CD4-positive, alpha-beta T cell treated with Interleukin-2 at 100 ng/mL for 4 hours (primary cell): ENCODE results near the gene XPNPEP1.
A peak's percentile ranks its signal among the peaks of the same experiment; 100 is the strongest.

ENCODE experiments used
- DNase-seq: peaks from one replicate; pipeline ENCODE4 v3.0.0-alpha.2; 2020; ENCODE audit warnings: low spot score

The XPNPEP1 gene

DNA sequence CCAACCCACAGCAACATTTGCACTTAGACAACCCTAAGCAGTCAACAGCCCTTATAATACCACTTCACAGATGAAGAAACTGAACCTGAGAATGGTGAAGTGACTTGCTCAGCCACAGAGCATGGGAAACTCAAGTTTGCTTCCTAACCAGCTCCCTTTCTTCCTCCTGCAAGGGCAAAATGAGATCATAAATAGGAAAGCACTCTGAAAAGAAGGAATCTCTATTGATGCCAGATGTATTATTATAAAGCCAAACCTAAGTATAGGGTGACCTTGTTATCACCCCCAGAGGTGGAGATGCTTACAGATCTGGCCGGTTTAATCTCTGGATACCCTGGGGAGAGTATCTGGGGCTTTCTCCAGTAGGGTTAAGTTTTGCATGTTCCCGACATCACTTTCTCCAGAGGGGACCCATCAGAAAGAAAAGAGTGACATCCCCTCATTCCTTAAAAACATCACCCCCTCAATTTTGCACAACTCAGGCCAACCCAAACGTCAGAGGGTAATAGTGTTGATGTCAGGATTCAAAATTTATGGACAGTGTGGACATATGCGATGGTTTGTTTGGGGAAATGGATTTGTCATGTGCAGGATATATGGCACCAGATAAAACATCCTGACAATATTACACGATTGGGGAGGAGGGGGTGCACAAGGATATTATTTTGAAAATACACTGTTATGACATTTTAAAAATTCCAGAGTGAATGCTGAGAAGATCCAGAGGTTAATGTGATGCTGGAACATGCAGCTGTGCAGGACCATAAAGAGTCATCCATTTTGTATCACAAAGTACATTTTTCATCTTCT lies 24.0 kb upstream of the XPNPEP1 start:
- DNase-seq: no peak

GRCh38 chr10:109946680-109947079 lies 23.4 kb upstream of the XPNPEP1 start:
- DNase-seq: no peak

GRCh38 chr10:109945473-109946177 lies 22.3 kb upstream of the XPNPEP1 start:
- DNase-seq: peak; percentile 24

DNA sequence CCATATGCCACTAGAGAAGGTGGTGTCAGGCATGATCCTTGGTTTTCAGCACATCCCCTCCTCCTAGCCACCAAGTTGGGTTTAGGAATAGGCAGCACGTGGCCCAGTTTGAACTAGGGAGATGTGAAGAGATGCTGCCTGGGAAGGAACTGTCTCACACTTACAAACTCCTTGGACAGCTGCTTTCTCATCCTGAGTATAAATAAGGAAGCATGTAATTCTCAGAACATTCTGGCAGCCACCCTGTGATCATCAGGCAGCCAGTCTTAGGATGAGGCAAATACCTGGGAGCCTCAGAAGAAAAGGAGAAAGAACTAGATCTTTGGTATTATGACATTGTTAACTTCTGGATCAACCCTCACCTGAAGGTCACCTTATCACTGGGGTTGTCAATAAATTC lies 21.3 kb upstream of the XPNPEP1 start:
- no peak for DNase-seq

DNA sequence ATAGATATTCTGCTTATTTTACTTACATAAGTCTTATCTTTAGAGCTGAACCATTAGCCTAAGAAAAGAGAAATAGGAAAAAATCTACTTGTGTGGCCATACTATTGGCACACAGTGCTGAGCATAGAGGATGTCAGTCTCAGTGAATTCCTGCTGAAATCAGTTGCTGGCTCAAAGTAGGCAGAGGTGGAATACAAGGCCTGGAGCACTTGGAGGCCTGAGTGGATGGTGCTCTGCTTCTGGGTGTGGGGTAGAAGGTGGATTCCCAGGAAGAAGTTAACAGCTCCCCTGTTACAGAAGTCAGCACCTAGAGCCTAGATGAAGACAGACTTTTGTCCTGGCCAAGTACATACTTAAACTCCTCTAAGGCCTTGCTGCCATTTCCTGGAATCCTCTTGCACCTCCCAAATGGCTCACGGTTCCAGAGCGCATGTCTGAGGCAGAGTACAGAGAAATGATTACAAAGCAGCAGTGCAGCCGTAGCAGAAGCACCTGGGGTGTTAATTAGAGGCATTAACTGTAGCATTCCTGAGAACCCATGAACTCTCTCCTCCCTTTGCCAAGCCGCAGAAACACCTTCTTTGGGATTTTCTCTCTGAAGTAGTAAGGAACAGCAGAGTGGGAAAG lies 18.0 kb upstream of the XPNPEP1 start:
- DNase-seq: no peak

DNA sequence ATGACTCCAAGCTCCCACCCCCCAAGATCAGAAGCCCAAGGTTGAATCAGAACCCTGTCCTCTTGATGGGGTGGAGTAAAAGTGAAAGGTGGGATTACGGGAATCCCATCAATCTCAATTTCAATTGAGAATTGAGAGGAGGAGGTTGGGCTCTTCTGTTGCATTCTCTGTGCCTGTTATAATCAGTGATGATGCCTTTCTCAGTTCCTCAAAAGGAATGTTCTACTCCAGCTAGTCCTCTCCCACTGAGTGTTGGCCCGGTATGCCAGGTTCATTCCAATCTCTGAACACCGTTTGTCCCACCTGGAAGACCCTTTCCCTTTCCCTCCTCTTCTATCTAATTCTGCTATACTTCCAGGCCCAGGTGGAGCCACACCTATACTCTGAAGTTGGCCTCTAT lies 17.2 kb upstream of the XPNPEP1 start:
- DNase-seq: no peak

DNA sequence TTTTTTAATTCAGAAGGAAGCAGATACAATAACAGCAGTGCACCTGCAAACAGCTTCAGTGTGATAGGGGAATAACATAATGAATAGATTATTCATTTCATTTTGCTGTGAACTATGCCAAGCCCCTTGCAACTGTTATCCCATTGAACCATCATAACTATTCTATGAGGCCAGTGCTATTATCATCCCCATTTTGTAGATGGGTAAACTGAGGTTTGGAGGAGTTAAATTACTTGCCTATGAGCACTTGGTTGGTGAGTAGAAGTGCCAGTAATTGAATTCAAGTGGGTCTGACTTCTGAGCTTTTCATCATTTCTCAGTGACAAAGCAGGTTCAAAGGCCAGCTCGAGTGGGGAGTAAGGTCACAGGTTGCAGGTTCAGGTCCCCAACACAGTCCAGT lies 16.8 kb upstream of the XPNPEP1 start:
- no peak for DNase-seq

DNA sequence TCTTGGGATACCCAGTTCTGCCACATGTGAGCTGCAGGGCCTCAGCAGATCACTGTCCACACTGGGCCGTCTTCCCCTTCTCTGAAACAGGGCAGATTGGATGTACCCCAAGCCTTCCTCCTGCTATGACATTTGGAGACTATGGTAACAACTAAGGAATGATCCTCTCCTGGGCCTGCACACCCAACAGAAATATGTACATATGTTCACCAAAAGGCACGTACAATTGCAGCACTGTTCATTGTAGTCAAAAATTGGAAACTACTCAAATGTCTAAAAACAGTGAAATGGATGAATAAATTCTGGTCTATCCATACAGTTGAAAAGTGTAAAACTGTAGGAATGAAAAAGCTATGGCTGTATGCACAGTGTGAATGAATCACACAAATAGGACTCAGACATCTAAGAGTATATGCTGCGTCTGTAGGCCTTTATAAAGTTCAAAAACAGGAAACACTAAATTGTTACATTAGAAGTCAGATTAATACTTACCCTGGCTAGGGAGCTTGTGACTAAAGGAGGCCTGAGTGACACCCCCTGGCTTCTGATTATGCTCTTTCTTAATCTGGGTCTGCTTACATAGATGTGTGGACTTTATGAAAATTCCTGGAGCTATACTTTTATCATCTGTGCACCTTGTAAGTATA lies 16.1 kb upstream of the XPNPEP1 start:
- no peak for DNase-seq

- no peak for DNase-seq
Measured at GRCh38 chr10:109937460-109938065, 14.3 kb upstream of the XPNPEP1 start.

- no peak for DNase-seq
Measured at GRCh38 chr10:109934958-109935793, 11.9 kb upstream of the XPNPEP1 start.

GRCh38 chr10:109933984-109934565 lies 10.8 kb upstream of the XPNPEP1 start:
- peak; percentile 43 for DNase-seq

- DNase-seq: no peak
Measured at GRCh38 chr10:109932968-109933367, 9.7 kb upstream of the XPNPEP1 start.

DNA sequence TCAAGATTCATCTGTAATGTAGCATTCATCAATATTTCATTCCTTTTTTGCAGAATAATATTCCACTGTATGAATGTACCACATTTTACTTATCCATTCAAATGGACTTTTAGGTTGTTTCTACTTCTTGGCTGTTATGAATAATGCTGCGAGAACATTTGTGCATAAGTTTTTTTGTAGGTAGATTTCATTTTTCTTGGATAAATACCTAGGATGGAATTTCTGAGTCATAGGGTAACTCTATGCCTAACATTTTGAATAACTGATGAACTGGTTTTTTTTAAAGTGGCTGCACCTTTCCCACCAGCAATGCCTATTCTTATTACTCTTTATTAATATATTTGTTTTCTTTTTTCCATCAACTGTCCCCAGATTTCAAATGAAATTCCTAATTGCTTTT lies 9.1 kb upstream of the XPNPEP1 start:
- no peak for DNase-seq

DNA sequence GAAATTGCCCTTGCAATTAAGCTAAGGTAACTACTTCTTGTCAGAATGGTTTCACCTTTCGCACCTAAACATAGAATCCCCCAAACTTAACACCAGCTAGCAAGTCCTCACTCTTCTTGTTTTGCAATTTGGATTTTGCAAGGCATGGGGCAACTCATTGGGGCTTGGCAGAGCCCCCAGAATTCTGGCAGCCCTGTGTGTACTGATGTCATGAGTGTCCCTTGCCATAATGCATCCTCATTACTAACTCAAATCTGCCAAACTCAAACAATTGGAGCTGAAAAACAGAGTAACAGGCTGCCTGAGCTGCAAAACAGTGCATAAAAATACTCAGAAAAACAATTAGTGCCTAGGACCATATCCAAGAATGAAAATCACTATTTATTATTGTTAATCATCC lies 7.9 kb upstream of the XPNPEP1 start:
- DNase-seq: no peak

DNA sequence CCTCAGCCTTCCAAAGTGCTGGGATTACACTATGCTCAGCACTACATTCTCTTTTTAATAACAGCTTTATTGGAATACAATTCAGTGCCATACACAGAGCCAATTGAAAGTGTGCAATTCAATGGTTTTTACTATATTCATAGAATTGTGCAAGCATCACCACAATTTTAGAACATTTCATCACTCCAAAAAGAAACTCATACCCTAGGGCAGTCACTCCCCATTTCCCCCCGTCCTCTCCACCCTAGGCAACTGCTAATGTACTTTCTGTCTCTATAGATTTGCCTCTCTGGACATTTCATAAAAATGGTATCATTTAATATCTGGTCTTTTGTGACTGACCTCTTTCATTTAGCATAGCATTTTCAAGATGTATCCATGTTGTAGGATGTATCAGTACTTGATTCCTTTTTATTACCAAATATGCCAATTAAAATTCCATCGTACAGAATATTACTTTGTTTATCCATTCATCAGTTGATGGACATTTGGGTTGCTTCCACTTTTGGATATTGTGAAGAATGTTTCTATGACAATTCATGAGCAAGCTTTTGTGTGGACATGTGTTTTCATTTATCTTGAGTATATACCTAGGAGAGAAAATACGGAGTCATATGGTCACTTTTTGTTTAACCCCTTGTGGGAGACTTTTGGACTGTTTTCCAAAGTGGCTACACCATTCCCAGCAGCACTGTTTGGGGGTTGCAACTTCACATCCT lies 6.3 kb upstream of the XPNPEP1 start:
- DNase-seq: no peak

GRCh38 chr10:109928475-109928891 lies 5.2 kb upstream of the XPNPEP1 start:
- DNase-seq: no peak

DNA sequence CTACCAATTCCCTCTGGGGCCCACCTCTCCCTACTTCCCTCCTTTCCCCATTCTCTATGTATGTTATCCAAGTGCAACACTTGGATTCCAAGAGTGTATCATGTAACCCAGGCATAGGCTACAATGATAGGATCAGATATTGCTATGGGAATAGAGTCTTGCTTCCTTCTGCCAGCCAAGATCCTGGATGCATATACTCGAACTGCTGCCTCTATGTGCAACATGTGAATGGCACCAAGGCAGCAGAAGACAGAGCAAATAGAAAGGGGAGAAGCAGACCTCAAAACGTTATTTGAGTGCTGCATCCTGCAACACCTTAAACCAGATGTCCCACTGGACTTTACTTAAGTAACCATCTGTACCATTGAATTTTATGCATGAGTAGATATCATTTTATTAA lies 3.5 kb upstream of the XPNPEP1 start:
- no peak for DNase-seq

GRCh38 chr10:109926061-109926745 lies 2.9 kb upstream of the XPNPEP1 start:
- DNase-seq: no peak

GRCh38 chr10:109924967-109925620 lies 1.8 kb upstream of the XPNPEP1 start:
- DNase-seq: no peak
